DMS79 (cell line): Measurements from ENCODE around the gene ADK.
"Not testable (repeated sequence)": the region's sequence is repeated elsewhere in the genome, so short reads cannot be mapped to it uniquely, and the experiment has no call there.

ENCODE experiments used
- DNase-seq: peaks from one replicate; lab custom pipeline; 2025; lab: John Stamatoyannopoulos, UW

Gene ADK

DNA sequence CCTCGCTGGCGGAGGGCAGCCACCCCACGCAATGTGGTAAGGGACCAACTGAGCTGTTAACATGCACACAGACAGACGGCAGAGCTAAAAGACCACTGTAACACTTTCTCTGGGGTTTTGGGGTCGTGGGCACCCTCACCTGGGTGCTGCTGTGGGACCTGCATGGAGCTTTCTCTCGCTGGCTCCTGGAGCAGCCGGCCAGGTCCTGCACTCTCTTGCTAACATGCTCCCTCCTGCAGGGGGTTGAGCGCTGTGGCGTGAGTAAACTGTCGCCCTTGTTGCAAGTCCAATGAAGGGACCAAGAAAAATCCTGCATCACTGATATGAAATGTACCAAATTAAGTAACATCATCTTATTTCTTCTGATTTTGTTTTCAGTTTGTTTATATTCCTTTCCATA is 92.0 kb downstream of the ADK start:
- no peak for DNase-seq

DNA sequence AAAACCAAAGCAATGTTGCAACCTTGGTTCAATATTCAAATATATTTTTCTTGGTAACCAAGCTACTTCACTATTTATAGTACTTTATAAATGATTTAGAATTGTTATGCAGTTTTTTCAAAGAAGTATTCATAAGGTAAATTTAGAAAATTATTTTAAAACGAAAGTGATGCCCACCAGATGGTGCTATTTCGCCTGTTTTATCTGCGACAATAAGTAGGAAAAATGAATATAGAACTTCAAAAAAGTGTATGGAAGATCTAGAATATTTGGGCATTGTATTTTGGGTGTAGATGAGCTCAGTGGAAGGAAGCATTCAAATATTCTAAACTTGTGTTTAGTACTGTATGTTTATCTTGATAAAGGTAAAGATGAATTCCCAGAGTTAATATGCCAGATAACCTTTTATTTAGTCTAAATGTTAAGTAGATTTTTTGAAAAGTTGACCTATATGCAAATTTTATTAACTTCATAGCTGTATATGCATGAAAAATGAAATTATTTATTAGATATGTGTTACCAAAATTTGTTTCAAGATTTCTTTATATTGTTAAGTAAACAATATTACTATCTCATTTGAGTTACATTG is 93.2 kb downstream of the ADK start:
- no peak for DNase-seq

DNA sequence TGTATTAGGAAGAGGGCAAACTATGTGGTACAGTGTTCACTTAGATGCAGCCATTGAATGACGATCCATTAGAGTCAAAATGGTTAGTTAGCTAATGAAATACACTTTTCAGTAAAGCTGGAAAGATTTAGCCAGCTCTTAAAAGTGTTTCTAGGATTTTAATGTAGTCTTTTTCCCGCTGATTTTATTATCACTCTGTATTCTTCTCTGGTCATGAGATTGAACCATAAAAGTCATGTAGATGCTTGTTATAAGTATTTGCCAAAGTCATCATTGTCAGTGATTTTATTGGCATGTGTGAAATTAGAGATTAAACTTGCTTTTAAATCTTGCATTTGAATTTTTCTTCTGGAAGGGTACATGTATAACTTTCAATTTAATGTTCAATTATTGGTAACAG is 93.8 kb downstream of the ADK start:
- no peak for DNase-seq

DNA sequence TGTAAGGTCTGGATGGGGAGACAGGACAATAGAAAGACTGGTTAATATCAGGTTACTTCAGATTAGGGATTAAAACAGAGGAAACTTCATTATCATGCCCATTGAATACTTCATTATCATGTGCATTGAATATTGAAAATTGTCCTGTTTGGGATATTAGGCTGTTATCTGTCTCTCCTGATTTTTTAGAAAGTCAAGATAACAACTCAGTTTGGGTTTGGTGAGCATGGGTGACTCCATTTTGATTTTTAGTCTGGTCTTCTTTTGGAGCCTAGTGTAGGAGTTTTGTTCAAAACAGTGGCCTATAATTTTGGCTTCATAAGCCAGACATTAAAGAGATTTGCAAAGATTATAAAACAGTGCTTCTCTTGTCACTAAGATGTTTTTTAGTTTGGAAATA is 95.5 kb downstream of the ADK start:
- DNase-seq, result no peak

DNA sequence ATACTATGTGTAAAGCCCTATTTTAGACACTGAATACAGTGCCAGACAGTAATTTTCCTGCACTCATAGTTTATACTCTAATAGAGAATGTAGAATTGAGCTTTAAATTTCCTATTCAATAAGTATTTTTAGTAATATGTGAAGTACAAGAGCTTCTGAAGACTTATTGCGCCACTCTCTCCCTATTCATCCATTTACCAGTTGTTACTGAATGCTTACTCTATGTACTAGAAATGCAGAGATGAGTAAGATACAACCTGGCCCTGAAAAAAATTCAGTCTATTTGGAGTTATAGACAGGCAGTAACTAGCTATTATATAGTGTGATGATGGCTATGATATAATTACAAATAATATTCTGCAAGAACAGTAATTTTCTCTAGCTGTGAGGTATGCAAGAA is 98.8 kb downstream of the ADK start:
- DNase-seq, result no peak

DNA sequence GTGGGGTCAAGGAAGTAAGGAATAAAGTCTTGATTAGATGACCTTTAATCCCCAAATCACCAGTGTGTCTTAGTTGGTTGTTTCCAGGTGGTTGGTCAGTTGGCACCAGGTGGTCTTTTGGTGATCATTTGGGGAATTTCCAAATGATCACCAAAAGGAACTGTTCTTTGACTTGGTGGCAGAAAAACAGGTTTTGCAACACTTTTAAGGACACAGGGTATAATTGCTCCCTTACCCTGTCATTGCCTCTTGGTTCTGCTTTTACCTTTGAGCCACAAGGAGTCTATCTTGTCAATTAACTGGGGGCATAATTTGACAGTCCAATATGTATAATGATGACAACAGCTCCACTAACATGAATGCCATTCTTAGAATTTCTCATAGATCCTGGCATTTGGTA is 104.2 kb downstream of the ADK start:
- no peak for DNase-seq

DNA sequence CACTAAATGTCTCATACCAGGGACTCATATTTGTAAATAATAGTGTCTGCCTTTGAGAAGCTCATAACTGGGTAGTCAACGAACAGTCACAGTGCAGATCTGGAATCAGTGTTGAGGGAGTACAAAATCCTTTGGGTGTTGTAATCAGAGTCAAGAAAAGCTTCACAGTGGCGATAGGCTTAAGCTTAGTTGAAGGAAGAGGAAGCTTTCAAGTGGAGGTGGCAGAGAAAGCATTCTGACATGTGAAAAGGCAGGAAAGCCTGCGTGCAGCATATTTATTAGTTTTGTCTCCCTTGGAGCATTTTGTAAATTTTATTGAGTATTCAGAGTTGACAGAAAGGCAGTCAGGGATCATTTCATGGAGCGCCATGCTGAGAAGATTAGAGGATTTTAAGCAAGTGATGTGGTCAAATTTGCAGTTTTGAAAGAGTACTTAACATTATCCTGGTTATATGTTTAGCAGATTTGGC is 104.9 kb downstream of the ADK start:
- DNase-seq, result no peak

DNA sequence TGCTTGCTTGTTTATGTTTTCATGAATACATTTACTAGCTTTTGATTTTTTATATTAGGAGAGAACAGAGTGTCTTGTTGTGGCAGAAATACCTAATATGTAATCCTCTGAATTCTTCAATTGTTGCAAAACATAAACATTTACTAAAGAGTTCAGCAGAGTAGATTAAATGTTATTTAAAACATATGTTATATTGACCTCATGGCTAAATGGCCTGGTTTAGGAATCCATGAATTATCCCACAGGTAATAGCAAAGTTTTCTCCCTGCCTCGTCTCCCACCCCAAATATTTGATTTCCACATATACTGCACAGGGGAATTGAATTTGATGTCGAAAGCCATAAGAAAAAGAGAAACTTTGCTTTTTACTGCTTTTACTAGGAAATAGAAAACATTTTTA is 111.8 kb downstream of the ADK start:
- no peak for DNase-seq

DNA sequence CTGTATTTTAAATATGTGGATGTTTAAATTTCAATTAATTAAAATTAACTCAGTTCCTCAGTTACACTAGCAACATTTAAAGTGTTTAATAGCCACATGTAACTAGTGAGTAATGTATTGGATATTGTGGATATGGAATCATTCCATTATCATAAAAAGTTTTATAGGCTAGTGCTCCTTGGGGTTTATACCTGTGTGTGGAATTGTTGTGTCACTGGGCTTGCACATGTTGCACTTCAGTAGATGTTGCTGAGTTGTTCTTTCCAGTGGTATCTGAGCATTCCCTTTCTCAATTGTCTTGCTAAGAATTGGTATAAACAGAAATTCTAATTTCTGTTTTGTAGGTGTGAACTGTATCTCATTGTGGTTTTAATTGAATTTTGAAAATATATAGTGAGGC is 113.0 kb downstream of the ADK start:
- DNase-seq, result no peak

DNA sequence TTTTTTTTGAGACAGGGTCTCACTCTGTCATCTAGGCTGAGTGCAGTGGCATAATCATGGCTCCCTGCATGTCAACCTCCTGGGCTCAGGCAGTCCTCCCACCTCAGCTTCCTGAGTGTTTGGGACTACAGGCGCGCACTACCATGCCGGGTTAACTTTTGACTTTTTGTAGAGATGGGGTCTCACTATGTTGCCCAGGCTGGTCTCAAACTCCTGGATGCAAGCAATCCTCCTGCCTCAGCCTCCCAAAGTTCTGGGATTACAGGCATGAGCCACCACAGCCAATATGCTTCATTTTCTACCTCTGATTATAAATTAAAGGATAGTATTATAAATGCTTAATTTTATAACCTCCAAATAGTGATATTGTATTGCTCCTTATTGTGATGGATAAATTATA is 121.3 kb downstream of the ADK start:
- DNase-seq, result no peak

DNA sequence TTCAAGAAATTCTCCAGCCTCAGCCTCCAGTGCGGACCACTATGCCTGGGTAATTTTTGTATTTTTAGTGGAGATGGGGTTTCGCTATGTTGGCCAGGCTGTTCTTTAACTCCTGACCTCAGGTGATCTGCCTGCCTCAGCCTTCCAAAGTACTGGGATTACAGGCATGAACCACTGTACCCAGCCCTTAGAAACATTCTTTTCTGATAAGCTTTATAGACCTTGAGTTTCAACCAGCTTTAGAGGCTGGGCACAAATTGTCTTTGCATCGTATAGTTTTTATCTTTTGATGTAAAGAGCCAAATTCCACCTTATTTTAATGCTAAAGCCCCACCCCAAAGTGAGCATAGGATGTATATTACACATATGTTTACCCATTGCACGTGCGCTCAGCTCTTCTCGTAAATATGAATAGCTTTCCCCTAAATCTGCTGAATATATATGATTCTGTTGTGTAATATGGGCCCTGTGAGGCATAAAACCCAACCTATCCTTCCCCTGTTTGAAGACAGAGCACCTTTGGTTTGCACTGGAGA is 124.8 kb downstream of the ADK start:
- DNase-seq, result no peak

DNA sequence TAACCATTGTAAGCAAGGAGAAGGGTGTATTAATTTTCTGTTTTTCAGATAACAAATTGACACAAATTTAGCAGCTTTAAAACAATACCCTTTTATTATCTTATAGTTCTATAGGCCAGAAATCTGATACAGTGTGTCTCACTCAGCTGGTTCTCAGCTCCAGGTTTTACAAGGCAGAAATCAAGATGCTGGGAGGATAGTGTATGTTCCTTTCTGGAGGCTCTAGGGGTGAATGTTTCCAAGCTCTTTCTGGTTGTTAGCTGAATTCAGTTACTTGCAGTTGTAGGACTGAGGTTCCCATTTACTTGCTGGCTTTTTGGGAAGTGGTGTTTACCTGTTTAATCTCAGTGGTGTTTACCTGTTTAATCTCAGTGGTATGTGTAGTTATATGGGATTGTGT is 125.4 kb downstream of the ADK start:
- DNase-seq, result no peak

DNA sequence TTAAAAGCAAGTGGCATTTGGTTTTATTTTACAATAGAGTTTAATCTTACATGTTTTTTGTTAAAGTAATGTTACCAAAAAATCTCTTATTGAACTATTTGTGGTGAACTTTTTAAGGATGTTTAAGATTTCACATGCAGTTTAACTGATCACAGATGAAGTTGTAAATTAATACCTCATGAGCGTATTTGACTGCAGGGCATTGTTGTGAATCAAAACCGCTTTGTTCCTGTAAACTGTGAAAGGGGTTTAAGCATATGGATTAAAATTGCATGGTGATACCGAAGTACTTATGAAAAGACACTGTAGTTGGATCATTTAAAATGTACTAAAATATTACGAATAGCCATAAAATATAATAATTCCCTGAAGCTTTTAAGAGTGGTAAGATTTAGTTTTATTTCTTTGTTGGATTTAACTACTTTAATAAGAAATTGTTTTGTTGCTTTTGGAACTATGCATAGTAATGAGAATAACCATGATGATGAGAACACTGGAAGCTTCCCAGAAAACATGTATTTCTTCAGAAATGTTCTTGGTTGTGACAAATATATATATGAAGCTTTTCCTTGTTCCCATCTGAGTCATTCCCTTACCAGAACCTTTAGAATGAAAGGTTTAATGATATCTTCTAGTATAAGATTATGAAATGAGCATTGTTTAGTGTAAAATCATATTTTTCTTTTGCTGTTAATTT is 131.3 kb downstream of the ADK start:
- no peak for DNase-seq

DNA sequence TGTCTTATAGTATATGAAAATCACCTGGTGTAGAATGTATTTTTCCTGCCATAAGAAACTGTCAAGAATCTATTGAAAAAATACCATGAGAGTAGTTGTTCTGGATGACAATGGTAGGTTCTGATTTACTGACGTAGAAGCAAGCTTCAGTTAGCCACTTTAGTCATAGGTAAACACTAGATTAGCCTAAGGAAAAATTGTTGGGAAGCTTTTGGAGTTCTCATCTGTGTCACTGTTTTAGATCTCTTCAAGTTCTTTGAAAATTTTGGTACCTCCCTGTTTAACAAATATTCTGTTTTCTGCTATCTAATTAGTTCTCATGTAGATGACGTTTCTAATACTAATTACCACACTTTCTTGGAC is 131.8 kb downstream of the ADK start:
- no peak for DNase-seq

DNA sequence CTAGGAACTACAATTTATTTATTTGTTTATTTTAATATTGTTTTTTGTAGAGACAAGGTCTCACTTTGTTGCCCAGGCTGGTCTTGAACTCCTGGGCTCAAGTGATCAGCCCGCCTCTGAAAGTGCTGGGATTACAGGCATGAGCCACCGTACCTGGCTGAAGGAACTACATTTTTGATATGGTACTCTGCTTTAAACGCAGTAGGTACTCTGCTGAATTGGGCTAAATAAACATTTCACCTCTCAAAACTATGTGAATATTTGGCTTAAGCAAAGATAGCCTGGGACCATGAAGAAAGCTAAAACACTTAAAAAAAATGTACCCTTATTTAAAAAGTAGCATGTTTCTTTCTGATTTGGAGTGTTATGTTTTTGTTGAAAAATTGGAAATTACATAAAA is 138.2 kb downstream of the ADK start:
- no peak for DNase-seq

DNA sequence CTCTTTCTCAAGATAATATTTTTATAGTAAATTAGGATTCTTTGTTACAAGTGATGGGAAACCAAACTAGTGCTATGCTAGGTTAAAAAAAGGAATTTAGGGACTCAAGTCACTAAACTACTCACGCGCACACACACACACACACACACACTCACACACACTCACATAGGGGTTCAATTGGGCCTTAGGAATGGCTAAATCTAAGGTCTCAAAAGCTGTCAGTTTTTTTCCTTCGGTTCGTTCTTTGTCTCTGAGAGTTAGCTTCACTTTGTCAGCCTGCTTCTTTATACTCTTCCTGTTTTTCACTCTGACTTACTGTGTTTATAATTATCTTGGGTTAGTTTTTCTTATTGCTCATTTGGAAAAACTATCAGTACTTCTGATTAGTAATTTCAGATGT is 138.9 kb downstream of the ADK start:
- DNase-seq, result no peak

DNA sequence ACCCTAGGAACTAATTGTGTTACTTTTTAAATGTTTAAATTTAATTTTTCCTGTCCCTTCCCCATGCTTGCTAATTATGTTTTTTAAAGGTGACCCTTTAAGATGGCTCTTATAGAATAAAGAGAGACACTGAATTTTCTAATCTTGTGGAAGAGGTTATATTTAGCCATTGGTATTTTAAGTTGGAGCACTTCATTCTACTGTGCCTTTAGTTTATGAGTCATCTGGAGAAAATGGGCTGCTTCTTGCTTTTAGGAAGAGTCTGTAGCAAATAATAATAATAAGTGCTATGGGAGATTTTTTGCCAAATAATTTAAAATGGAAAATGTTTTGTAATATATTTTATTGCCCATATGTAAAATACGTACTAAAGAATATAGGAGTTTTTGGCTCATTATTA is 139.7 kb downstream of the ADK start:
- DNase-seq, result no peak

DNA sequence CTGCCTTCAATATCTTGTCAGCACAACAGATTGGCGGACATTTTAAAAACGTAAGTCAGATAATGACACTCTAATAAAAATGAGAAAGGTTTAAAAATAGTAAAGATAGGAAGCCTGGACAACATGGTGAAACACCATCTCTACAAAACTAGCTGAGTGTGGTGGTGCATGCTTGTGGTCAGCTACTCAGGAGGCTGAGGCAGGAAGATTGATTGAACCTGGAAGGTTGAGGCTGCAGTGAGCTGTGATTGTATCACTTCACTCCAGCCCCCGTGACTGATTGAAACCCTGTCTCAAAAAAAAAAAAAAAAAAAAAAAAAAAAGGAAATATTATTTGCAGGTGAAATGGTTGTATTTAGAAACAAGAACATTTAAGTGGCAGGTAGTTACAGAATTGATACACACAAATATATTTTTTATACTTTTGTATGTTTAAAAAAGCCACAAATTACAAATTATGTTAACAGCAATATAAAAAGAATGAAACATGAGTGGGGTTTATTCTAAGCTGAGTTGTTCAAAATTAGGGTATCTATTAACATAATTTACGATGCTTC is 141.9 kb downstream of the ADK start:
- no peak for DNase-seq

DNA sequence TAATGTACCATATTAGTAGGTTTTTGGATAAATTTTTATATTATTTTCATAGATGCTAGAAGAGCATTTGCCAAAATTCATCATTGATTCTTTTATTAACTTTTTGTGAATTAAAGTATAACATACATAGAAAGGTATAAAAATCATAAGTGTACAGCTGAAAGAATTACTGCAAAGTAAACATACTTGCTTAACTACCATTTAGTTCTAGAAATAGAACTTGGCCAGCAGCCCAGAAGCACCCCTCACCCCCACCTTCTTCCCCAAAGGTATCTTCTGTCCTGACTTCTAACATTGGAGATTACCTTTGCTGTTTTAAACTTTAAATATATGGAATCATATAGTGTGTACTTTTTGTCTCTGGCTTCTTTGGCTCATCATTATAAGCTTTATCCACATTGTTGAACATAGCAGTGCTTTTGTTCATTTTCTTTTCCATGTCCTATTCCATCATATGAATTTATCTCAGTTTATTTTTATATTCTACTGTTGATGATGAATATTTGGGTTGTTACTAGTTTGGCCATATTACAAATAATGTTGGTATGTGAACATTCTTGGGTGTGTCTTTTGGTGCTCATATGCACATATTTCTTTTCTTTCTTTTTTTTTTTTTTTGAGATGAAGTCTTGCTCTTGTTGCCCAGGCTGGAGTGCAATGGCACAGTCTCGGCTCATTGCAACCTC is 142.8 kb downstream of the ADK start:
- DNase-seq, result no peak

DNA sequence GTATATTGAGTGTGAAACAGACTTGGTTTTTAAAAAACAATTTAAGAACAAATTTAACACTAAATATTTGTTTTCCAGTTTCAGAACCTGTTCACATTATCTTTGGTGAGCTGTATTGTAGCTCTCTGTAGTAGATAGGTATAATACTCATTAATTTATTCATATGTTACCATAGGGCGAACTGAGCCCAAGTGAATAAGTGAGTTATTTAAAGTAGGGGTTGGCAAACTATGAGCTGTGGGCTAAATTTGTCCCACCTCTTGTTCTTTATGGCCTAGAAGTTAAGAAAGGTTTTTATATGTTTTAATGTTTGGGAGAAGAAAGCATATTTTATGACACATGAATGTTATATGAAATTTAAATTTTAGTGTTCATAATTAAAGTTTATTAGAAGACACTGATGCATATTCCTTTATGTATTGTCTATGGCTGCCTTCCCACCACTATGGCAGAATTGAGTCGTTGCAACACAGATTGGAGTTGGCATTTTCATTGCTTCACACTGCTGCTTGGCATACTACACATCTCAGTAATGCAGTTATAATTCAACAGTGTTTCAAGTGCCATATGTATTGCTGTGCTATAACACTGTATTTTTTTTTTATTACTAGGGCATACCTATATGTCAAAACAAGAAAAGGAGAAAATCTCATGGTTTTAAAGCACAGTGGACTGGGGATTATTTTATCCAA is 146.5 kb downstream of the ADK start:
- no peak for DNase-seq

DNA sequence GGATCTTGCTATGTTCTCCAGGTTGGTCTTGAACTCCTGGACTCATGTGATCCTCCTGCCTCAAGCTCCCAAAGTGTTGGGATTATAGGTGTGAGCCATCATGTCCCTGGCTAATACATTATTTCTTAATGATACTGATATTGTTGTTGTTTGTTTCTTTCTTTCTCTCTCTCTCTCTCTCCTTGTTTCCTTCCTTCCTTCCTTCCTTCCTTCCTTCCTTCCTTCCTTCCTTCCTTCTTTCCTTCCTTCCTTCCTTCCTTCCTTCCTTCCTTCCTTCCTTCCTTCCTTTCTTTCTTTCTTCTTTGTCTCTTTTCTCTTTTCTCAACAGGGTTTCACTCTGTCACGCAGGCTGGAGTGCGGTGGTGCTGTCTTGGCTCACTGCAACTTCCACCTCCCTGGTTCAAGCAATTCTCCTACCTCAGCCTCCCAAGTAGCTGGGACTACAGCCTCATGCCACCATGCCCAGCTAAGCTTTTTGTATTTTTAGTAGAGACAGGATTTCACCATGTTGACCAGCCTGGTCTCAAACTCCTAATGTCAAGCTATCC is 149.1 kb downstream of the ADK start:
- DNase-seq, result not testable (repeated sequence)

DNA sequence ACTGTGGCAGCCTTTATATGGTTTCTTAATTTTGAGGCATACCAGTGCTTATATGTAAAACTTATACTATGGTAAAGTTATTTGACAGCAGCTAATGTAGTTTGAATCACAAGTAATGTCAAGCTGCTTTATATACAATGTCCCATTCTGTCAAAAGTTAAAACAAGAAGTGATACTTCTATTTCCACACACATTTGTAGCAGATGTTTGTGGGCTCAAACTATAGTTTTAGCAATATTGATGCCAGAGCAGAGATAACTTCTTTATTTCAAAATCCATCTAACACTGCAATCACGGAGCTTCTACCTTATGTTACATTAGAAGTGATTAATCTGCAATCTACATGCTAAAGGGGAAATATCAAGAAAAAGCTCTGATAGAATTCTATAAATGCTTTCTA is 149.6 kb downstream of the ADK start:
- no peak for DNase-seq
